ENCODE data around the gene TNFRSF21. TPM values are rescaled to one million over a fixed set of nuclear protein-coding genes. Genes with fewer than 3 reads are reported as not detected.

TNFRSF21 gene
- total and polyA plus RNA-seq, 2 of the 8 experiments (the other 6 are each of a cell fraction or from before 2014, with no cell fraction given) = 16.4 to 52.7 TPM

GRCh38 chr6:47247227-47247797 lies 62.4 kb downstream of the TNFRSF21 start (continued):
- TF ChIP-seq CHD7 (IDR thresholded peaks at IDR 0.05; ENCODE audit: insufficient replicate concordance, low read length) = no peak
- no peak for TF ChIP-seq FOSL1 (IDR thresholded peaks at IDR 0.05; ENCODE audit: insufficient read depth, low read depth, low read length)
- no peak for TF ChIP-seq POLR2A (IDR thresholded peaks at IDR 0.05; ENCODE audit: control extremely low read depth in 1 of 2, low read depth in 2 of 2, low read length in 2 of 2)
- TF ChIP-seq GTF2F1 (IDR thresholded peaks at IDR 0.05; ENCODE audit: borderline replicate concordance, low read depth, low read length) = no peak
